Glutamatergic neuron (in vitro differentiated cells): ENCODE results near the gene C2CD4C. TPM values are rescaled to one million over a fixed set of nuclear protein-coding genes. Genes with fewer than 3 reads are reported as not detected.

ENCODE experiments used
- DNase-seq: peaks from one replicate; pipeline ENCODE4 v3.0.0; 2022
- H3K27ac Mint-ChIP-seq: one replicate; pipeline ENCODE4 v1.8.0; 2020; ENCODE audit warnings: mild to moderate bottlenecking, mixed read lengths, inconsistent platforms; ENCODE audit not compliant: unreplicated experiment
- H3K27me3 Mint-ChIP-seq: one replicate; pipeline ENCODE4 v1.8.0; 2020; ENCODE audit warnings: mild to moderate bottlenecking, moderate library complexity, mixed read lengths, inconsistent platforms; ENCODE audit not compliant: unreplicated experiment
- H3K36me3 Mint-ChIP-seq: one replicate; pipeline ENCODE4 v1.8.0; 2020; ENCODE audit warnings: mild to moderate bottlenecking, mixed read lengths, inconsistent platforms; ENCODE audit not compliant: unreplicated experiment
- H3K4me1 Mint-ChIP-seq: one replicate; pipeline ENCODE4 v1.8.0; 2020; ENCODE audit warnings: mild to moderate bottlenecking, low read depth, mixed read lengths, inconsistent platforms; ENCODE audit not compliant: unreplicated experiment
- H3K4me3 Mint-ChIP-seq: one replicate; pipeline ENCODE4 v1.8.0; 2020; ENCODE audit warnings: mild to moderate bottlenecking, mixed read lengths, inconsistent platforms; ENCODE audit not compliant: unreplicated experiment
- H3K9me3 Mint-ChIP-seq: one replicate; pipeline ENCODE4 v1.8.0; 2020; ENCODE audit warnings: mild to moderate bottlenecking, moderate library complexity, mixed read lengths, inconsistent platforms; ENCODE audit not compliant: unreplicated experiment
- CTCF ChIP-seq: fragments of 200-600 bp; sonication (generic); IDR thresholded peaks from one replicate; pipeline ENCODE4 v1.5.0; 2021; ENCODE audit not compliant: partially characterized antibody, unreplicated experiment
- total RNA-seq: library from RNA; stranded (reverse); fragmentation: NEBNext Ultra II Directional; extraction: Animal tissue kit (Norgen Biotek cat#: 25700); gene quantifications from one replicate; pipeline ENCODE4 v1.2.1, GENCODE V29; 2021; ENCODE audit not compliant: unreplicated experiment

C2CD4C gene
- total RNA-seq, 1 donor from 2014 or later, result 9.6 TPM

DNA sequence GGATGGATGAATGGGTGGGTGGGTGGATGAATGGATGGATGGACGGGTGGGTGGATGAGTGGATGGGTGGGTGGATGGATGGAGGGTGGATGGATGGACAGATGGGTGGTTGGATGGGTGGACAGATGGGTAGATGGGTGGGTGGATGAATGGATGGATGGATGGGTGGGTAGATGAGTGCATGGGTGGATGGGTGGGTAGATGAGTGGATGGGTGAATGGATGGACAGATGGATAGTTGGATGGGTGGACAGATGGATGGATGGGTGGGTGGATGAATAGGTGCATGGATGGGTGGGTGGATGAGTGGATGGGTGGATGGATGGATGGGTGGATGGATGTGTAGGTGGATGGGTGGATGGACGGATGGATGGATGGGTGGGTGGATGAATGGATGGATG lies 34.1 kb upstream of the C2CD4C start:
- Mint-ChIP-seq H3K27ac (no peak overlapping the region), H3K4me1 (no peaks in the 10 kb centered on the region), H3K27me3 (peaks cover 4% of the 10 kb centered on the region), H3K9me3 (peaks cover 6% of the 10 kb centered on the region), H3K4me3 (no peak overlapping the region), H3K36me3 (peaks cover 9% of the 10 kb centered on the region)
- DNase-seq, result no peak
- no peak for TF ChIP-seq CTCF

GRCh38 chr19:442085-442484 lies 33.1 kb upstream of the C2CD4C start:
- no peak for TF ChIP-seq CTCF
- peaks cover 11% of the 10 kb centered on the region for H3K9me3 Mint-ChIP-seq
- DNase-seq, result no peak
- H3K27ac Mint-ChIP-seq, result no peak overlapping the region
- H3K4me3 Mint-ChIP-seq, result no peak overlapping the region
- peaks cover 4% of the 10 kb centered on the region for H3K27me3 Mint-ChIP-seq
- H3K4me1 Mint-ChIP-seq, result peaks cover 6% of the 10 kb centered on the region
- peaks cover 12% of the 10 kb centered on the region for H3K36me3 Mint-ChIP-seq

DNA sequence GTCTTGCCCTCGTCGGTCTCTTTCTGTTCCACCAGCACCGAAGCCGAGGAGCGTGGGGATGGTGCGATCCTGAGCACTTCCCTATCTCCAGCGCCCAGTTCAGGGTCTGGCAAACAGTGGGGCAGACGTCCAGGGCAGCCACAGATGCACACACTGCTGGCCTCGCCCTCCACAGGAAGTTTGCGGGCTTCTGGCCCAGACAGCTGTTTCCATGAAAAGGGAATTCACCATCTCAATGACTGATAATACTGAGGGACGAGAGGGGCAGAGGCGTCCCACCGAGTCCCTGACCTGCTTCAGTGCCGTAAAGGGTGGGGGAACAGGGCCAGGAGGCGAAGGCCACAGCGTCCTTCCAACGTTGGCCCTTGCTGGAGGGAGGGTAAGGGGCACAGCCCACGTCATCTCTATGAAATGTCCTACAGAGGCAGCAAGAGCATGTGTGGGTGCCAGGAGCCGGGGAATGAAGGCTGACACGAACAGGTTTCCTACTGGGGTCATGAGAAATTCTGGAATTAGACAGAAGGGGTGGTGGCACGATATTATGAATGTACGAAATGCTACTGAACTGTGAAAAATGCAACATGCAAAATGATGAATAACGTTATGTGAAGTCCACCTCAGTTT lies 32.4 kb upstream of the C2CD4C start:
- no peak for TF ChIP-seq CTCF
- Mint-ChIP-seq H3K27ac (peak overlapping the region; percentile 30), H3K4me1 (peaks cover 10% of the 10 kb centered on the region)

DNA sequence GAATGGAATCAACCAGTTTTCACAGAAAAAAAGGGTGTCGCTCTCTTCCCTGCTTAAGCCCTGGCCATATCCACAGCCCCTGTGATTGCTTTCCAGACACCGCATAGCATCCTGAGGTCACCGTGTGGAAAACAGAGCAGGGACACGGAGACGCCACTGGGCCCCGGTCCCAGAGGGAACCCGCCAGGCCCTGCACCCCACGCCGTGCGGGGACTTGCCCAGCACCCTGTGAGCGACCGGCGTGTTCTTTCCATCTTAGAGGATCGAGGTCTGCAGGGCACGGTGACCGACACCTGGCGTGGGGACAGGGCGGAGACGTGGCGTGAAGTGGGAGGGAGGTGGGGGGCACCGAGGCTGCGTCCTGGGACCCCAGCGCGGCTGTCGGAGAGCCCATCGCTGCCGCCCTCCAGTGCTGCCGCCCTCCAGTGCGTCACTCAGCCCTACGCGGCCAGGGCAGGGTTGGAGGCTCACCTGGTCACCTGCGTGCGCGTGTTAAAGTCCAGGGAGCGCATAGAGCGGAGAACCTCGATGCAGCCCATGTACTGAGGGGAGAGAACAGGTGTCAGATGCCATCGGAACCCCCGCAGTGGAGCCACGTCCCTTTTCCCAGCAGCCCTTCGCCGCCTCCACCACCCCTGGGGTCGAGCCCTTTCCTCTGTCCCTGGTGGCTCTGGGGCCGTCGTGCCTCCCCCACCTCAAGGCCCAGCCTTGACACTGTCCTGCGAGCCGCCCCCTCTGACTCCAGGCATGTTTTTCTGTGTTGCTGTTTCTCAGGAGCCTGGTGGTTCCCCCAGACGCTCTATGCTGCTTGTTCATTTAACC lies 31.7 kb upstream of the C2CD4C start:
- TF ChIP-seq CTCF, result no peak
- H3K4me3 Mint-ChIP-seq, result no peak overlapping the region
- peak overlapping the region; percentile 12 for H3K27ac Mint-ChIP-seq
- H3K9me3 Mint-ChIP-seq, result peaks cover 10% of the 10 kb centered on the region
- DNase-seq, result no peak
- H3K27me3 Mint-ChIP-seq, result peaks cover 4% of the 10 kb centered on the region
- H3K4me1 Mint-ChIP-seq, result peaks cover 11% of the 10 kb centered on the region
- H3K36me3 Mint-ChIP-seq, result peaks cover 13% of the 10 kb centered on the region

More for the DNA sequence above, 32.4 kb upstream of the C2CD4C start:
- DNase-seq, result peak; percentile 4
- Mint-ChIP-seq H3K9me3 (peaks cover 11% of the 10 kb centered on the region), H3K27me3 (peaks cover 2% of the 10 kb centered on the region), H3K36me3 (peaks cover 13% of the 10 kb centered on the region), H3K4me3 (no peak overlapping the region)
